GM12878 (cell line): ENCODE measurements around the gene LSM7. TPM values are rescaled to one million over a fixed set of nuclear protein-coding genes. Genes with fewer than 3 reads are reported as not detected.

Experiments used
- ATAC-seq: fragments of 200-7000 bp; cut with Tn5 transposase; 3 replicates; pipeline ENCODE4 v1.9.1; 2020; ENCODE audit warnings: mild to moderate bottlenecking, moderate library complexity
- BruUV-seq: library from RNA; stranded (reverse); fragments of 400-500 nt; replicated peaks from 2 replicates; lab custom pipeline; 2021; lab: Mats Ljungman, UMichigan
- CTCF ChIA-PET: fragments of 300-600 bp; sonication (Branson Sonifier 250); formaldehyde crosslinking; extraction: SDS; loops from one replicate; lab custom pipeline; 2021; ENCODE audit warnings: inconsistent platforms; lab: Yijun Ruan, JAX
- POLR2A ChIA-PET: fragments of 350-600 bp; formaldehyde crosslinking; extraction: SDS; loops from one replicate; lab custom pipeline; 2021; ENCODE audit warnings: inconsistent platforms; lab: Charles Lee
- RAD21 ChIA-PET: fragments of 300-600 bp; sonication (Branson Sonifier 250); formaldehyde crosslinking; loops from one replicate; lab custom pipeline; 2023; ENCODE audit warnings: antibody characterized with exemption; ENCODE audit not compliant: unreplicated experiment; lab: Charles Lee
- SMC1A ChIA-PET: fragments of 300-600 bp; sonication (Branson Sonifier 250); formaldehyde crosslinking; loops from one replicate; lab custom pipeline; 2023; ENCODE audit not compliant: unreplicated experiment, uncharacterized antibody; lab: Charles Lee
- DNase-seq: peaks from one replicate; pipeline ENCODE4 v3.0.0-alpha.2; 2011; ENCODE audit warnings: low read depth, low spot score
- FAIRE-seq: peaks from 3 replicates; lab custom pipeline; 2011; peaks lifted over from hg19 to GRCh38; lab: Jason Lieb, UNC
- H2AFZ ChIP-seq: 2 replicates; pipeline ENCODE4 v1.6.0; 2011; ENCODE audit warnings: low read depth, low read length, control low read depth; ENCODE audit not compliant: control insufficient read depth
- H3K27ac ChIP-seq: 2 replicates; pipeline ENCODE4 v1.5.1; 2011; ENCODE audit warnings: control low read depth; ENCODE audit not compliant: control insufficient read depth, insufficient read depth
- H3K27me3 ChIP-seq, 2 experiments: replicated peaks in 1 of 2; 2 replicates each; pipeline versions ENCODE4 v1.6.0 to v1.6.1; 2011; ENCODE audit warnings: low read length in 1 of 2; ENCODE audit not compliant: control insufficient read depth in 2 of 2, insufficient read depth in 2 of 2
- H3K36me3 ChIP-seq, 2 experiments: 2 replicates each; pipeline ENCODE4 v1.5.1; 2011; ENCODE audit warnings: low read length in 1 of 2; ENCODE audit not compliant: control insufficient read depth in 2 of 2, insufficient read depth in 2 of 2
- H3K4me1 ChIP-seq: 2 replicates; pipeline ENCODE4 v1.6.1; 2011; ENCODE audit warnings: mild to moderate bottlenecking, low read length, moderate library complexity, mixed read lengths; ENCODE audit not compliant: control insufficient read depth, insufficient read depth
- H3K4me2 ChIP-seq: 2 replicates; pipeline ENCODE4 v1.6.0; 2011; ENCODE audit warnings: control low read depth; ENCODE audit not compliant: control insufficient read depth, insufficient read depth
- H3K4me3 ChIP-seq: fragments of 200-600 bp; sonication (generic); 2 replicates; pipeline ENCODE4 v1.5.1; 2016
- H3K79me2 ChIP-seq: 2 replicates; pipeline ENCODE4 v1.6.0; 2011; ENCODE audit warnings: low read length; ENCODE audit not compliant: control insufficient read depth, insufficient read depth
- H3K9ac ChIP-seq: 2 replicates; pipeline ENCODE4 v1.8.0; 2011; ENCODE audit warnings: low read length, control low read depth, mixed read lengths; ENCODE audit not compliant: control insufficient read depth, insufficient read depth
- H3K9me3 ChIP-seq: replicated peaks from 3 replicates; pipeline ENCODE4 v1.5.1; 2011; ENCODE audit warnings: mild to moderate bottlenecking, low read length; ENCODE audit not compliant: control insufficient read depth, insufficient read depth
- H4K20me1 ChIP-seq: 2 replicates; pipeline ENCODE4 v1.6.0; 2011; ENCODE audit not compliant: control insufficient read depth, insufficient read depth
- BCL3 ChIP-seq: IDR thresholded peaks from 2 replicates; pipeline ENCODE4 v1.6.1; 2011; ENCODE audit warnings: borderline replicate concordance, low read depth, mild to moderate bottlenecking, moderate library complexity, low read length; ENCODE audit not compliant: insufficient read depth, poor library complexity, severe bottlenecking
- CHD2 ChIP-seq: IDR thresholded peaks from 2 replicates; pipeline ENCODE4 v1.6.1; 2011; ENCODE audit warnings: low read depth, low read length, improper control_type of control experiment, borderline replicate concordance
- E4F1 ChIP-seq: fragments of 450-650 bp; IDR thresholded peaks from 2 replicates; pipeline ENCODE4 v1.6.1; 2018; ENCODE audit warnings: borderline replicate concordance, mild to moderate bottlenecking; ENCODE audit not compliant: partially characterized antibody
- EED ChIP-seq: sonication (generic); IDR thresholded peaks from 2 replicates; pipeline ENCODE4 v1.6.1; 2016; ENCODE audit warnings: antibody characterized with exemption, low read depth
- JUNB ChIP-seq: IDR thresholded peaks from 2 replicates; pipeline ENCODE4 v1.6.1; 2016; ENCODE audit warnings: antibody characterized with exemption, mild to moderate bottlenecking
- MAX ChIP-seq: IDR thresholded peaks from 2 replicates; pipeline ENCODE4 v1.6.1; 2012; ENCODE audit warnings: low read depth, low read length, improper control_type of control experiment
- MEF2A ChIP-seq: IDR thresholded peaks from 2 replicates; pipeline ENCODE4 v1.6.1; 2011; ENCODE audit warnings: low read depth, mild to moderate bottlenecking, low read length, moderate library complexity; ENCODE audit not compliant: insufficient read depth
- NFYA ChIP-seq: IDR thresholded peaks from 2 replicates; pipeline ENCODE4 v1.6.1; 2011; ENCODE audit warnings: low read depth, mild to moderate bottlenecking, low read length, improper control_type of control experiment, borderline replicate concordance
- SMAD5 ChIP-seq: IDR thresholded peaks from 2 replicates; pipeline ENCODE4 v1.6.1; 2016; ENCODE audit warnings: antibody characterized with exemption, low read depth
- WRNIP1 ChIP-seq: IDR thresholded peaks from 2 replicates; pipeline ENCODE4 v1.6.1; 2011; ENCODE audit warnings: low read depth, low read length, improper control_type of control experiment, borderline replicate concordance
- YY1 ChIP-seq: IDR thresholded peaks from 2 replicates; pipeline ENCODE4 v1.6.1; 2011; ENCODE audit warnings: low read depth, mild to moderate bottlenecking, low read length
- ZNF217 ChIP-seq: fragments of 450-650 bp; IDR thresholded peaks from 2 replicates; pipeline ENCODE4 v1.6.1; 2017; ENCODE audit warnings: antibody characterized with exemption, mild to moderate bottlenecking
- WGBS: methylation state at CpG from one replicate; pipeline ENCODE4 v1.1.6; 2016; ENCODE audit warnings: low lambda C conversion rate; ENCODE audit not compliant: insufficient replicate concordance, insufficient coverage; ENCODE audit errors: missing lambda C conversion rate; 5-methylcytosine and 5-hydroxymethylcytosine counted together
- in situ Hi-C: fragments of 300-500 bp; cut with MboI; formaldehyde crosslinking; loops from 9 replicates; pipeline ENCODE4 v1.14.3; 2018; ENCODE audit warnings: mixed read lengths
- intact Hi-C: fragments of 100-400 bp; cut with micrococcal nuclease; formaldehyde crosslinking; loops from one replicate; pipeline ENCODE4 v1.14.2; 2022; ENCODE audit not compliant: unreplicated experiment
- polyA plus RNA-seq, 11 experiments: library from polyadenylated mRNA; depleted of rRNA in 4 of 11; unstranded in 6 of 11; stranded (reverse) in 5 of 11; fragments of >200 nt; fragmentation: Nextera tagmentation in 4 of 11; fragmentation: Illumina TruSeq in 1 of 11; extraction: Ambion mirVana in 4 of 11; extraction: Trizol in 1 of 11; gene quantifications; 1 replicate in 1 of 11; 2 replicates in 10 of 11; pipeline versions ENCODE4 v1.2.1 to v1.2.3, GENCODE V29; 2011 to 2016; ENCODE audit warnings: inconsistent platforms in 2 of 11, missing spikeins in 2 of 11, low read depth in 1 of 11
- total RNA-seq, 4 experiments: library from RNA; depleted of rRNA in 3 of 4; stranded (reverse); fragments of >200 nt in 3 of 4; fragmentation: Illumina TruSeq in 1 of 4; extraction: Trizol in 1 of 4; gene quantifications; 2 replicates each; pipeline versions ENCODE4 v1.2.1 to v1.2.3, GENCODE V29; 2013 to 2021
- TF ChIP-seq, protein P1 (sequence below): fragments of 450-650 bp; formaldehyde crosslinking; IDR thresholded peaks from 2 replicates; pipeline ENCODE4 v1.4.0; 2022; ENCODE audit warnings: mild to moderate bottlenecking, moderate library complexity
- TF ChIP-seq, protein P2 (sequence below): fragments of 450-650 bp; formaldehyde crosslinking; IDR thresholded peaks from 2 replicates; pipeline ENCODE4 v1.4.0; 2020; ENCODE audit warnings: mild to moderate bottlenecking, moderate library complexity

The LSM7 gene
- total and polyA plus RNA-seq, 10 of the 15 experiments (the other 5 are each of a cell fraction or from before 2014, with no cell fraction given): 24.4 to 424 (median 217) TPM

GRCh38 chr19:2282862-2283237 lies 45.5 kb downstream of the LSM7 start:
- FAIRE-seq (no peak), DNase-seq (no peak), ATAC-seq (no peak)
- Histone ChIP-seq H2AFZ (no peak overlapping the region), H3K27me3 (peaks cover 0 to 3% of the 10 kb centered on the region in 2 experiments; a peak in 2 of 4 replicates), H3K9me3 (no peaks in the 10 kb centered on the region), H3K4me1 (peaks cover 14% of the 10 kb centered on the region), H3K27ac (no peak overlapping the region), H3K79me2 (no peaks in the 10 kb centered on the region), H4K20me1 (no peaks in the 10 kb centered on the region), H3K4me3 (no peak overlapping the region), H3K9ac (no peak overlapping the region), H3K4me2 (no peak overlapping the region), H3K36me3 (no peaks in the 10 kb centered on the region)
- ChIA-PET CTCF (no interaction called here), POLR2A (no interaction called here), RAD21 (no interaction called here), SMC1A (no interaction called here)
- no TSS peak for BruUV-seq
- 74% methylated on average over 11 of the region's 11 CpGs for WGBS
- in situ Hi-C loops (no loop called here), intact Hi-C loops (no loop called here)
- TF ChIP-seq JUNB (no peak), E4F1 (no peak), MAX (no peak), MEF2A (no peak), NFYA (no peak), WRNIP1 (no peak), SMAD5 (no peak), EED (no peak), ZNF217 (no peak), YY1 (no peak), BCL3 (no peak), CHD2 (no peak)
- TF ChIP-seq, protein P1, sequence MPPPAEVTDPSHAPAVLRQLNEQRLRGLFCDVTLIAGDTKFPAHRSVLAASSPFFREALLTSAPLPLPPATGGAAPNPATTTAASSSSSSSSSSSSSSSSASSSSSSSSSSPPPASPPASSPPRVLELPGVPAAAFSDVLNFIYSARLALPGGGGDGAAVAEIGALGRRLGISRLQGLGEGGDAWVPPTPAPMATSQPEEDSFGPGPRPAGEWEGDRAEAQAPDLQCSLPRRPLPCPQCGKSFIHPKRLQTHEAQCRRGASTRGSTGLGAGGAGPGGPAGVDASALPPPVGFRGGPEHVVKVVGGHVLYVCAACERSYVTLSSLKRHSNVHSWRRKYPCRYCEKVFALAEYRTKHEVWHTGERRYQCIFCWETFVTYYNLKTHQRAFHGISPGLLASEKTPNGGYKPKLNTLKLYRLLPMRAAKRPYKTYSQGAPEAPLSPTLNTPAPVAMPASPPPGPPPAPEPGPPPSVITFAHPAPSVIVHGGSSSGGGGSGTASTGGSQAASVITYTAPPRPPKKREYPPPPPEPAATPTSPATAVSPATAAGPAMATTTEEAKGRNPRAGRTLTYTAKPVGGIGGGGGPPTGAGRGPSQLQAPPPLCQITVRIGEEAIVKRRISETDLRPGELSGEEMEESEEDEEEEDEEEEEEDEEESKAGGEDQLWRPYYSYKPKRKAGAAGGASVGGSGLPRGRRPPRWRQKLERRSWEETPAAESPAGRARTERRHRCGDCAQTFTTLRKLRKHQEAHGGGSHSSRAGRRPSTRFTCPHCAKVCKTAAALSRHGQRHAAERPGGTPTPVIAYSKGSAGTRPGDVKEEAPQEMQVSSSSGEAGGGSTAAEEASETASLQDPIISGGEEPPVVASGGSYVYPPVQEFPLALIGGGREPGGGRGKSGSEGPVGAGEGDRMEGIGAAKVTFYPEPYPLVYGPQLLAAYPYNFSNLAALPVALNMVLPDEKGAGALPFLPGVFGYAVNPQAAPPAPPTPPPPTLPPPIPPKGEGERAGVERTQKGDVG (CRISPR knock-in tag): no peak
- TF ChIP-seq, protein P2, sequence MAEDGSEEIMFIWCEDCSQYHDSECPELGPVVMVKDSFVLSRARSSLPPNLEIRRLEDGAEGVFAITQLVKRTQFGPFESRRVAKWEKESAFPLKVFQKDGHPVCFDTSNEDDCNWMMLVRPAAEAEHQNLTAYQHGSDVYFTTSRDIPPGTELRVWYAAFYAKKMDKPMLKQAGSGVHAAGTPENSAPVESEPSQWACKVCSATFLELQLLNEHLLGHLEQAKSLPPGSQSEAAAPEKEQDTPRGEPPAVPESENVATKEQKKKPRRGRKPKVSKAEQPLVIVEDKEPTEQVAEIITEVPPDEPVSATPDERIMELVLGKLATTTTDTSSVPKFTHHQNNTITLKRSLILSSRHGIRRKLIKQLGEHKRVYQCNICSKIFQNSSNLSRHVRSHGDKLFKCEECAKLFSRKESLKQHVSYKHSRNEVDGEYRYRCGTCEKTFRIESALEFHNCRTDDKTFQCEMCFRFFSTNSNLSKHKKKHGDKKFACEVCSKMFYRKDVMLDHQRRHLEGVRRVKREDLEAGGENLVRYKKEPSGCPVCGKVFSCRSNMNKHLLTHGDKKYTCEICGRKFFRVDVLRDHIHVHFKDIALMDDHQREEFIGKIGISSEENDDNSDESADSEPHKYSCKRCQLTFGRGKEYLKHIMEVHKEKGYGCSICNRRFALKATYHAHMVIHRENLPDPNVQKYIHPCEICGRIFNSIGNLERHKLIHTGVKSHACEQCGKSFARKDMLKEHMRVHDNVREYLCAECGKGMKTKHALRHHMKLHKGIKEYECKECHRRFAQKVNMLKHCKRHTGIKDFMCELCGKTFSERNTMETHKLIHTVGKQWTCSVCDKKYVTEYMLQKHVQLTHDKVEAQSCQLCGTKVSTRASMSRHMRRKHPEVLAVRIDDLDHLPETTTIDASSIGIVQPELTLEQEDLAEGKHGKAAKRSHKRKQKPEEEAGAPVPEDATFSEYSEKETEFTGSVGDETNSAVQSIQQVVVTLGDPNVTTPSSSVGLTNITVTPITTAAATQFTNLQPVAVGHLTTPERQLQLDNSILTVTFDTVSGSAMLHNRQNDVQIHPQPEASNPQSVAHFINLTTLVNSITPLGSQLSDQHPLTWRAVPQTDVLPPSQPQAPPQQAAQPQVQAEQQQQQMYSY (CRISPR knock-in tag): no peak
